DMS79 treated with DMSO at 0.1 percent for 48 hours (cell line): ENCODE data around the gene C2orf81.
A peak's percentile ranks its signal among the peaks of the same experiment; 100 is the strongest.
"Not testable (repeated sequence)": the region's sequence is repeated elsewhere in the genome, so short reads cannot be mapped to it uniquely, and the experiment has no call there.

Source experiments
- DNase-seq: peaks from one replicate; lab custom pipeline; 2025; lab: John Stamatoyannopoulos, UW

C2orf81 gene

DNA sequence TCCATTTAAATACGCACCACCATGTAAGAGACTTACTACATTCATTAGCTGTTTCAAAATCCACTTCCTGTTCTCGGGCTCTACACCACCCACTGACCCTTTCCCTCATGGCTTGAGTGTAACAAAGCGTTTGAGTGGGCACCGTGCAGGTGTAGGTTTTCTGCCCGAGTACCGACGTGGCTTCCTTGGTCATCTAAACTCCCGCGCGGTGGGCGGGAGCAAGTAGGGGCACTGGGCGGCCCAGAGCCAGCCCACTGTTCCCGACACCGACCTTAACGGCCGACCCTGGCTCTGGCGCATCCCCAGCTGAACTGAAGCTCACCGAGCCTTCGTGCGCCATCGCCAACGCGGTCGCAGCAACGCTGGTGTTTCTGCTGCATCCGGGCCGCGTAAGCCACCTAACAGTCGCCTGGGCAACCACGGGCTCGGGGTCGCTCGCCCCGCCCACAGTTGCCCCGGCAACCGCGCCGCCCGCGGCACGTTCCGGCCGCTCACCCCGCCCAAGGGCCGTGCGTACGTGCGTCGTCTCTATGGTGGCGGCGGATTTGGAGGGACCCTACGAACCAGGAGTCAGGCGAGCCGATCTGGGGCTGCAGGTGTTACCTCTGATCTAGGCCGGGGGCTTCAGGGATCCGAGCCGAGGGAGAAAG is at the start of gene C2orf81, which contains the start of gene WDR54:
TSS of gene C2orf81 (minus strand) at position 399 of the 650 bp plus-strand sequence. CDS start at position 340, 59 bp downstream.
TSS of gene WDR54 (plus strand) at position 510 of the 650 bp plus-strand sequence. CDS start 424 bp downstream, outside the sequence.
- DNase-seq = peak; percentile 93

DNA sequence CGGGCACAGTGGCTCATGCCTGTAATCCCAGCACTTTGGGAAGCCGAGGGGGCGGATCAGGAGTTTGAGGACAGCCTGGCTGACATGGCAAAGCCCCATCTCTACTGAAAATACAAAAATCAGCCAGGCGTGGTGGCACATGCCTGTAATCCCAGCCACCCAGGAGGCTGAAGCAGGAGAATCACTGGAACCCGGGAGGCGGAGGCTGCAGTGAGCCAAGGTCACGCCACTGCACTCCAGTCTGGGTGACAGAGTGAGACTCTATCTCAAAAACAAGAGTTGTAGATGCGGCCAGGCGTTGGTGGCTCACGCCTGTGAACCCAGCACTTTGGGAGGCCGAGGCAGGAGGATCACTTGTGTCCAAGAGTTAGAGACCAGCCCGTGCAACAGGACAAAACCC is 49.3 kb upstream of the C2orf81 start:
- DNase-seq = not testable (repeated sequence)

DNA sequence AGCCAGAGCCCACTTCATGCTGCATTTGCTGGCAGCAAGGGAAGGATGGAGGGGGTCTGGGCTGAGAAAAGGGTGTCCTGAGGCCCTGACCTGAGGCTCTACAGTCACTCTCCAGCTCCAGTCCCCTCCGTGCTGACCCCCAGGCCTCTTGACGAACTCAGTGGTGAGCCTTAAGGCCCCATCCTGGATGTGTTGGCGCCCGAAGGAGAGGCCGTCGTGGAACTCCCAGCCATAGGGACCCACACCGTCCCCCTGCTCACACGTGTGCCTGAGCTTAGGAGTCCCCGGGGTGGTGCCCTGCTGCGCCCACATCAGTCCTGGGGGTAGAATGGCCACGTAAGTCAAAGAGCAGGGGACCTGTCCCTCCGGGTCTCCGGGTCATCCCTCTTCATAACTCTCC is 43.0 kb upstream of the C2orf81 start:
- DNase-seq = no peak

DNA sequence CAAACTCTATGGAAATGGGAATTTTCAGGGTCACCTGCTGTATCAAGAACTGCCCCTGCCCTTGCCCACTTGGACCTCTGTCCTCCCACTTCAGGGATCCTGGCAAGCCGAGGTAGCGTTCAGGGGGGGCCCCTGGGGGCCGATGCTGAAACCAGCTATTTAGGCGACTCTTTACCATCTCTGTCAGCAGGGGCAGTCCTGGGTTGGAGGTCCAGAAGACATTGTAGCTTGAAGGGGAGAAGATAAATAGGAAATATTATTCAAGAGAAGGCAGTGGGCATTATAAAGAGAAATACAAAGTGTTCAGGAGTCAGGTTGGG is 41.3 kb upstream of the C2orf81 start:
- no peak for DNase-seq

DNA sequence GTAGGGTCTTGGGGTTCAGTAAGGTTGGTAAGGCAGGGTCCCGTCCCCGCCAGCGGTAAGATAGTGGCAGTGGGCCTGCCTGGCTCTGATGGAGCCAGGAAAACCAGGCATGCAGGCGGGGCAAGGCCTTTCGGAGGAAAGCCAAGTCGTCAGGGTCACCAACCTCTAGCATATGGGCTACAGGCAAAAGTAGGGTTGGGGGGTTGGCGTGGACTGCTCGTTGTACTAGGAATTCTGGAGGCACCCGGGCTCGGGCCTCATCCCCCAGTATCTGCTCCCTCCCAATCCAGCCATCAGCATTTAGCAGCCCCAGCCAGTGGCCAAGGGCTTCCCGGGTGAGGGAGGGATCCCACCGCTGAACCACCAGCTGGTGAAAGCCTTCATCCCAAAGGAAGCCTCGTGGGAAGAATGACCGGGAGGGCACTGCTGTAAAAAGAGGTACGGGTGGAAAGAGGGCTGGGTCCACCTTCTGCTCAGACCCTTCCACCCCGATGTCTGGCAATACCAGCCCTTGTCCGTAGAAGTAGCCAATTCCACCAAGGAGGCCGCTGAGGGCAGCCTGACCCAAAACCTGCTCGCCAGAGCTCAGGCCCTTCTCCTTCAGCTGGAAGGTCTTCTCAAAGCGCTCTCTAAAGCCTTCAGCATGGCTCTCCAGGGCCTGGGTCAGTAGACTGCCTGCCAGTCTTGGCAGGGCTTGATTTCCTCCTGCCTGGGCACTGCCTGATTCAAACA is 40.8 kb upstream of the C2orf81 start:
- no peak for DNase-seq

DNA sequence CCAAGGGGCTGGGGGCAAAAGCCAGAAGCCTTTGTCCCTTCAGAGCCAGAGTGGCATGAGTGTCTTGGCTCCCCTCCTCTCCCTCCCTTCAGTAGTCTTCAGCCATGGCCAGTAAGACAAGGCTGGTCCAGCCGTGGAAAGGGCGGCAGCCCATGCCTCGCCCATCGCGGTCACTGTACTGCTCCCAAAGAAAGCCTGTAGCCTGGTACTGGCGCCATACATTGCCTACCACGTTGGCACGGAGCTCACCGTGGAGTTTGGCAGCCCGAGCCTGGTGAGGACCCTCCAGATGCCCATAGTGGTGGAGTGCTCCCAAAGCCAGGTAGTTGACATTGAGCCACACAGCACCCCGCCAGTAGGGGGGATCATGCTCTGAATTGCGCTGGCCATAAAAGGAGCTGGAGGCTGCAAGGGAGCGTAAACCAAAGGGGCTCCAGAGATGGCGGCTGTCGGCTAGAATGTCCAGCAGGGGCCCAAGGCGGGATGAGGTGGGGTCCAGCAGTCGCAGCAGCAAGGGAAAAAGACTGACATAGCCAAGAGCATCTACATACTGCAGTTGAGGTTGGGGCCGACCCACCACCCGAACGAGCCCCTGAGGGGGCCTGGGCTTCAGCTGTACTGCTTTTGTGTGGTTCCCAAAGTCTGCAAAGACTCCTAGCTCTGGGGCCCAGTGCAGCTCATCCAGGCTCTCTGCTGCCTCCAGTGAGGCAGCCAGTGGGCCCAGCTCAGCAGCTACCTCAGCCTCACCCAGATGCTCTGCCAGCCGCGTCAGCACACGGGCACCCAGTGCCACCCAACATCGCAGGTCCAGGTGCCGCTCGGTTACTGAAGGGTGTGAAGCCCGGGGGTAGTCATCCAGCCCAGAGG is 40.0 kb upstream of the C2orf81 start:
- DNase-seq = no peak

DNA sequence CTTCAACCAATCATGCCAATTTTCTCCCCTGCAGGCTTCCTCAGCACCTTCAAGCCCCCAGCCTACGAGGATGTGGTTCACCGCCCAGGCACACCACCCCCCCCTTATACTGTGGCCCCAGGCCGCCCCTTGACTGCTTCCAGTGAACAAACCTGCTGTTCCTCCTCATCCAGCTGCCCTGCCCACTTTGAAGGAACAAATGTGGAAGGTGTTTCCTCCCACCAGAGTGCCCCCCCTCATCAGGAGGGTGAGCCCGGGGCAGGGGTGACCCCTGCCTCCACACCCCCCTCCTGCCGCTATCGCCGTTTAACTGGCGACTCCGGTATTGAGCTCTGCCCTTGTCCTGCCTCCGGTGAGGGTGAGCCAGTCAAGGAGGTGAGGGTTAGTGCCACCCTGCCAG is 38.8 kb upstream of the C2orf81 start:
- DNase-seq = not testable (repeated sequence)

DNA sequence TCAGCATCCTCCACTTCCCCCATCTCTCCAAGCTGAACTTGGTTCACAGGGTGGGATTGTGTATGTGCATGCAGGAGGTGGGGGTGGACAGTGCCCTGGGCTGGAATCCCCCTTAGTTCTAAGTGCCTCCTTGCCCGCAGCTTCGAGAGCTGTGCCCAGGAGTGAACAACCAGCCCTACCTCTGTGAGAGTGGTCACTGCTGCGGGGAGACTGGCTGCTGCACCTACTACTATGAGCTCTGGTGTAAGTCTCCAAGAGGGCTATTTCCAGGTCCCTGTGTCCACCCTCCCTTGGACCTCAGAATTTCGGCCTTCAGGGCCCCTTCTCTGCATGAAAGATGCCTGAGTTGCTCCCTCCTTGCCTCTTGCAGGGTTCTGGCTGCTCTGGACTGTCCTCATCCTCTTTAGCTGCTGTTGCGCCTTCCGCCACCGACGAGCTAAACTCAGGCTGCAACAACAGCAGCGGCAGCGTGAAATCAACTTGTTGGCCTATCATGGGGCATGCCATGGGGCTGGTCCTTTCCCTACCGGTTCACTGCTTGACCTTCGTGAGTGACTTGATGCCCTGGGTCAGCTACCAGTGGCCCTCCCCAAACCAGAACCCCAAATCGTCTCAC is 38.2 kb upstream of the C2orf81 start:
- not testable (repeated sequence) for DNase-seq

DNA sequence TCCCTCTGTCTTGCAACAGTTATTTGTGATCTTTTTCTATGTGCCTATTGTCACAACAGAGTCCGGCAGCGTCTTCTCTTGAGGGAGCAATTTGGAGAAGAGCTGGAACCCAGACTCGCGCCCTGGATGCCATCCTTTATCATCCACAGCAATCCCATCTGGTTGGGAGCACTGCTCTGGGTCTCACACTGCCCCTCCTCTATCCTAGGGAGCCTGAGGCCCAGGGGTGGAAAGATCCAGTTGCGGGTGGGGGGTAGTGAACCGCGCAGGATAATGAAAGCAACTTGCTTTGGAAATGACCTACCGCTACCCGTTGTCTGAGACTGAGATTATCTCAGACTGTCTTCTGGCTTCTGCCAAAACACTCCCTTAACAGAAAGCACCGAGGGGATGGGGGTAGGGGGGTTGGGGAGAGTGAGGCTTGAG is 37.5 kb upstream of the C2orf81 start:
- DNase-seq = no peak

DNA sequence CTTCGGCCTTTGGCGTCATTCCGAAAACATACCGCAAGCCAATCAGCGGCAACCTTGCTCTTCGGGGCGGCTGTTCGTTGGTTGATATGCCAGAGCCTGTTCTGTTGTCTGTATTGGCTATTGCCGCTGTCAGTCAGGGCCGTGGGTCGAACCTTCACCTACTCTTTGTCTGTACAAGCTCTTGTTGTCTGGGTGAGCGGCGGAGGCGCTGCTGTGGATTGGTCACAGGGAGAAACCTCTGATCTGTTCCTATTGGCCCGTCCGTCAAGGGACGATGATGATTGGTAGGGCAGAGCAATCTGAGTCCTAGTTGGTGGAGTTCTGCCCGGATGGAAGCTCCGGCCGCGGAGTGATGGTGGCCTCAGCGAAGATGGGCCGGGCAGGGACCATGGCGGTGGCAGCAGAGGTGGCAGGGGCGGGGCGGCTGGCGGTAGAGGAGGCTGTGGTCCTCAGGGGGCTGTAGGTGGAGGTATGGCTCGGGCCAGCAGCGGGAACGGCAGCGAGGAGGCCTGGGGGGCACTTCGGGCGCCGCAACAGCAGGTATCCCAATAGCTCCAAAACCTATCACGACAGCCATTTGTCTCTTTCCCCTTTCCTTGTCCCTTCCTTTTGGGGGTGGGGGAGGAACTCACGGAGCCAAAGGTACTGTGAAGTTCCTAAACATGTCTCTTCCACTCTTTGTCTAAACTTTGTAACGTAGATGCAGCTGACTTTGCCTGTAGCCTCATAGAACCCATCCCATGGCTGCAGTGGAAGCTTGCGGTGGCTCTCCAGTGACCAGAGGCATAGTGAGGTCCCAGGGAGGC is 36.9 kb upstream of the C2orf81 start, which contains the start of gene WBP1:
TSS of gene WBP1 (plus strand) at position 307 of the 806 bp plus-strand sequence. CDS start at position 472, 165 bp downstream.
- peak; percentile 99 for DNase-seq

DNA sequence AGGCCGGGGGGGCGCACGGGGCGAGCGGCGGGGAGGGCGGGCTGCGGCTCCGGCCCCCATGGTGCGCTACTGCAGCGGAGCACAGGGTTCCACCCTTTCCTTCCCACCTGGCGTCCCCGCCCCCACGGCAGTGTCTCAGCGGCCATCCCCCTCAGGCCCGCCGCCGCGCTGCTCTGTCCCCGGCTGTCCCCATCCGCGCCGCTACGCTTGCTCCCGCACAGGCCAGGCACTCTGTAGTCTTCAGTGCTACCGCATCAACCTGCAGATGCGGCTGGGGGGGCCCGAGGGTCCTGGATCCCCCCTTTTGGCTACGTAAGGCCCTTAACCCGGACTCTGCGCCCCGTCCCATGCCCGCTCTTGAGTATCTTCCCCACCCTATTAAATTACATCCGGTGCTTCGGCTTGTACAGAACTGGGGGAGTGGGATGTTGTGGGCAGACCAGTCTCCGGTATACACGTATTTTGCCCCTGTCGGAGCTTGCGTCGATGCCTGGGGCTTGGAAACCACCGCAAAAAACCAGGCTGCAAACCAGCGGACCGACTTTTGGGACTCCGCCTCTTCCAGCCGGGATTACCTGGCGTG is 36.2 kb upstream of the C2orf81 start:
- no peak for DNase-seq

DNA sequence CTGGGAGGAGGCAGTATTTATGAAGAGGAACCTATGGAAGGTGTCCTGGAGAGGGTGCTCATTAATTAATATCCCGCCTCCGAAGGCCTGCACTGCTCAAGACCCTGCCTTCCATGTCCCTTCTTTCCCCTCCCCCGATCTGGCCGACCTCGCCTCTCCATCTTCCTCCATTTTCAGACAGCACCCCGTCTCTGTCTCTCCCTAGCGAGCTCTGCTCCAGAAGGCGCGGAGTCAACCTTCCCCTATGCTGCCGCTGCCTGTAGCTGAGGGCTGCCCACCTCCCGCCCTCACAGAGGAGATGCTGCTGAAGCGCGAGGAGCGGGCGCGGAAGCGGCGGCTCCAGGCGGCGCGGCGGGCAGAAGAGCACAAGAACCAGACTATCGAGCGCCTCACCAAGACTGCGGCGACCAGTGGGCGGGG is 35.7 kb upstream of the C2orf81 start:
- DNase-seq = peak; percentile 76

DNA sequence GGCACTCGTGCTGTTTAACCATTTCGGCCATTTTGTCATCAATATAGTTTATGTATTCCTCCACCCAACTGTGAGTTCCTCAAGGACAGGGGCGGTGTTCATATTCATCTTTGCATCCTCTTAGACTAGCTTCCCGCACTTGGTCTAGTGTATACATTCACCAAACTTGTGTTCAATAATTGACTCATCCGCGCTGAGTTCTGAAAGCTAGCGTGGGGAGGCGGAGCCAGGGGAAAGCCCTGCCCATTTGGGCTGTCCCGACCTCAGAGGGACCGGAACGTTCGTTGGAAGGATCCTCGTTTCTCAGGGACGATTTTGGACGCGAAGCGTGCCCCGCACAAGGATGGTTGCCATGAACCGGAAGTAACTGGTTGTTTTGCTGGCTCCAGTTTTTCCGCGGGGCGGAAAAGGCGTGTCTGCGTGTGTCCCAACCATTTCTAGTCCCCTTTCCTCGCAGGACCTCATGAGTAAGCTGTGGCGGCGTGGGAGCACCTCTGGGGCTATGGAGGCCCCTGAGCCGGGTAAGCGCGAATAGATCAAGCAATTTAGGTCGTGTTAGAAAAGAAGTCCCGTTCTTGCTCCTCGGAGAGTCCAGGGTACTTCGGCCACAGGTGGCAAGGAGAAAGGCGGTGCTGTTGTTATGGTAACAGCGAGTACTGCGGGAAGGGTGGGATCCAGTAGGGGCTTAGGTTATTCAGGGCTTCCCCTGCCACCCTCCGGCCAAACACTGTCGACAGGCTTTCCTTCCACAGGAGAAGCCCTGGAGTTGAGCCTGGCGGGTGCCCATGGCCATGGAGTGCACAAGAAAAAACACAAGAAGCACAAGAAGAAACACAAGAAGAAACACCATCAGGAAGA is 33.5 kb upstream of the C2orf81 start, which contains the start of gene INO80B:
TSS of gene INO80B (plus strand) at position 434 of the 858 bp plus-strand sequence. CDS start at position 464, 30 bp downstream.
- DNase-seq = peak; percentile 97

DNA sequence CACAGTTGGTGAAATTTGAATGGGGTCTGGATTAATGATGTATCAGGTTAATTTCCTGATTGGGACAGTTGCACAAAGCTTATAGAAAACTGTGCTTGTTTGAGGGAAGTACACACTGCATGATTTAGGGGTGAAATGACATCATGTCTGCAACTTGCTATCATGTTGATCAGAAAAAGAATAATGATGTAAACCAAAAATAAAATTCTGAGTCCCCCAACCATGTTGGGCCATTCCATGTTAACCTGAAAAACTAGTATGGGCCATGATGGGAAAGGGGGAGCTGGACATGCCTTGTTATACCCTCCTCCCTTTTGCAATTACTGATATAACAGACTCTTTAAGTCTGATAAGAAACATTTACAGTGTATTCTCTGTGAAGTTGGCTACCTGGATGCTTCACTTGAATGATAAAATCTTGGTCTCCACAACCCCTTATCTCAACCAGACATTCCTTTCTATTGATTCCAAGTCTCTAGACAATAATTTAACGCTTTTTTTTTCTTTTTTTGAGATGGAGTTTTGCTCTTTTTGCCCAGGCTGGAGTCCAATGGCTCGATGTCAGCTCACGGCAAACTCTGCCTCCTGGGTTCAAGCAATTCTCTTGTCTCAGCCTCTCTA is 29.3 kb upstream of the C2orf81 start:
- DNase-seq = no peak

DNA sequence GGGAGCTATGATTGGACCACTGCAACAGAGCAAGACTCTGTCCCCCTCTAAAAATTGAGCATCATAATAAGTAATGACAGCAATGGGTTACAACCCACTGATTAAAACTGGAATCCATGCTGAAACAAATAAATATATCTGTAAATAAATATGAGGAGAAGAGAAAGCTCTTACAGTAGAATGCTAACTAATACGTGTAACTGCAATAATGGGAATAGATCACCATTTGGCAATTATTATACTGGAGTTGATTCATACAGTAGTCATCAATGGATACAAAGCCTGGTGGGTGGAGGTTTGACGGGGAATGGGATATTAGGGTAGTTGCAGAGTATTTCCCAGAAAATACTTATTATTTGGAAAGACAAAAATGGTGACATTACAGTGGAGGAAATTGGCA is 27.4 kb upstream of the C2orf81 start:
- no peak for DNase-seq

DNA sequence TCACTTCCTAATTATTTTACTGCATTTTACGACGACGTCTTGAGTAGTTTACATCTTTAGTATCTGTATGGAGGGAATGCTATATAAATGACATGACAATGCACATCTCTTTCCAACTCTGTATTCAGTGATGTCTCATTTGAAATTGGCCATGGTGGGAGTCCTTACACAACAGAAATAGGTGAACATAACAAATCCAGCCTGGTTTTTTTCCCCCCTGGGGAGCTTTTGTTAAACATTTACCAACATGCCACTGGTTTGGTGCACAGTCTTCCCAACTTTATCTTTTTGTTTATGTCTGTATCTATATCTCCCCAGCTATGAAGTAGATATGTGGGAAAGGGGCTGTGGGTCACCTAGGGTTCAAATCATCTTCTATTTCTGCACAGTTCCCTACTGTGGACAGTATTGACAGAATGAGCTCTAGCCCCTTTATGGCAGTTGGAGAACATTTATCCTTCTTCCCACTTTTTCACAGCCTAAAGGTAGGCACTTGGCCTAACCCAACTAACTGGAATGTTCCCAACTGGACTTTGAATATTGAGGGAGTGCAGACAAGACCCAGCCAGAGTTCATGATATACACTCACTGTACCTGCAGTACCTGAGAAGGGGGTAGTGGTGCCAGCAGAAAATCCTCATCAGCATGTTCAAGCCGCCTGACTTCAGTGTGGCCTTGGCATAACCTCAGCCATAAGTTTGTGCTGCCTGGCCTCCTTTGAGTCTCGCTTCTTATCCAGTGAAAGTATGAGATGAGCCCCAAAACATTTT is 26.0 kb upstream of the C2orf81 start:
- no peak for DNase-seq

DNA sequence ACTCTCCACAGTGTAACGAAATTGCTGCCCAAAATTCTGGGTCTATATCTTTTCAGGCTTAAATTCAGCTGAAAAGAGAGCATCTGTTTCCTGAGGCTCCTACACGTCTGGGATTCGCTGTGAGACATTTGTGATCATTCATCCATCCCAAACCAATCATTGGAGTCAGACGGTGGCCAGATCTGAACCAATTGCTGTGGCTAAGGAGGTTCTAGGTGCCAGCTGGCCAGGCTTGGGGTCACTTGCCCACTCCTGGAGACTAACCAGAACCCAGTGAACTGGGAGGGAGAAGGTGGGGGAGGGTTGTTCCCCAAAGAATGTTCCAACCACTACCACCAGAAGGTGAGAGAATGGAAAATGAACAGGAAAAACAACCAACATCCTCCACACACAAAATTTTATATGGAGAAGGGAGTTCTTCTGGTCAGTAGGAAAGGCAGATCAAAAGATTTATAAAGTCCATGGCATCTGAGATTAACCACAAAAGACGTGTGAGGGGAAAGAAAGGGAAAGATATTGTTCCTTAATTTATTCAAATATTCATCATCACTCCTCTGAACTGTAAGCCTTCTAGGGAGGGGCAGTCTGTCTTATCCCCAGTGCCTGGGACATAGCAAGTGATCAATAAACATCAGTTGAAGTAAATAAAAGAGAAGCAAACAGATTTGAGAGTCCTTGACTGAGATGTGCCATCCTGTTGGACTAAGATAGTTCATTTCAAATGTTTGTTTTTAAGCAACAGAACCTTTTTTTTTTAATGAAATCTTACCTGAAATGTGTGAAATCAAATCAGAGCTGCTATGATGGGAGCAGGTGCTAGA is 23.3 kb upstream of the C2orf81 start:
- DNase-seq = no peak
